AG08396 (cell line): Measurements from ENCODE around the gene SMIM36.
"Not testable (repeated sequence)": the region's sequence is repeated elsewhere in the genome, so short reads cannot be mapped to it uniquely, and the experiment has no call there.

ENCODE experiments used
- DNase-seq: peaks from one replicate; pipeline ENCODE4 v3.0.0; 2012; ENCODE audit warnings: low spot score, mixed read lengths

SMIM36 gene

DNA sequence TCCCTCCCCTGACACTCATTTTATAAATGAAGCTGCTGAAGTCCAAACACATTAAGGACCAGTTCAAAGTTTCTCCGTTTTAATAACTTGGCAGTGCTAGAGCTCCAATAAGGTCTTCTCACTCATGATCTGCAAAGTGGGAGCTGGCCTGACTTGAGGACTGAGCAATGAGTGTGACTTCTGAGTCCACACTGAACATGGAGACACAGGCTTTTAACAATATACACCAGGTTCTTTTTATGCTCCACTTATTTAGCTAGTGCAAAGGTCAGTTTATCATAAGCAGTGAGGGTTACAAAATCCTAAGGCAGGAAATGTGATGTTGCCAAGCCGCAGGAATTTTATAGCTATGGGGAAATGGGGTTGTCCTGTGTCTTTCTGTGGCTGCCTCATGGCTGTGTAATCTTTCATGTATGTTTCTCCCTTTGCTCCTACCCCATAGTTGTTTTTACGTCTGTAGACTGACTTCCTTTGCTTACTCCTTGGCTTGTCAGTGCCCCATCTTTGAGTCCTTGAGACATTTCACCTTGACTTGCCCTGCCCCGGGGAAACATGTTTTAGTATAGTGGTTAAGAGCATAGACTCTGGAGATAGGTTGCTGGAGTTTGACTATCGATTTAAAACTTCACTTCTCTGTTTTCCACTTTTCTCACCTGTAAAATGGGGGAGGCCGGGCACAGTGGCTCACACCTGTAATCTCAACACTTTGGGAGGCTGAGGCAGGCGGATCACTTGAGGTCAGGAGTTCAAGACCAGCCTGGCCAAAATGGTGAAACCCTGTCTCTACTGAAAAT, 77.4 kb downstream of the SMIM36 start:
- DNase-seq: peak; percentile 78

DNA sequence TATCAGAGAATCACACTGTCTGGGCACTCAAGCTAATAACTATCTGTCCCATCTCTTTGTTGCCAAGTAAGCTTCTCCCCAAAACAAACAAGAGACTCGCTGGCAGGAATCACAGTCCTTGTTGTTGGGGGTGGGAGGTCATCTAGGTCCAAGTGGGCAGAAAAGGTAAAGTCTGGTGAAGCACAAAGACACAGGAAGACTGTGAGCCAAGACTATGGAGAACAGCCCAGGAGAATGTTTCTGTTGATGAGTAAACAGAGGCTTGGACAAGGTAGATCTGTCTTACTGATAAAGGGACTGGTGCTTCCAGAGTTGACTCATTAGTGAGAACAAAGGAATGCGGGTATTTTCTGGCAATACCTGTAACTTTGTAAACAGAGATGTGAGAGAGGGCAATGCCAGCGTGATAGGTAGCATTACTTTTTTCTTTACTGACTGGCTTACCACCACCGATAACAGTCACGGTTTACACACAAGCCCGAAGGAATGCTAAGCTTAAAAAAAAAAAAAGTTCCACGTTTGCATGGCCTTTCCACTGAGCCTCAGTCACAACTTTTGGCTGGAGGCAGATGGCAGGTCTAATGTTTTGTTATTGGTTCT, 78.1 kb downstream of the SMIM36 start:
- DNase-seq: peak; percentile 58

DNA sequence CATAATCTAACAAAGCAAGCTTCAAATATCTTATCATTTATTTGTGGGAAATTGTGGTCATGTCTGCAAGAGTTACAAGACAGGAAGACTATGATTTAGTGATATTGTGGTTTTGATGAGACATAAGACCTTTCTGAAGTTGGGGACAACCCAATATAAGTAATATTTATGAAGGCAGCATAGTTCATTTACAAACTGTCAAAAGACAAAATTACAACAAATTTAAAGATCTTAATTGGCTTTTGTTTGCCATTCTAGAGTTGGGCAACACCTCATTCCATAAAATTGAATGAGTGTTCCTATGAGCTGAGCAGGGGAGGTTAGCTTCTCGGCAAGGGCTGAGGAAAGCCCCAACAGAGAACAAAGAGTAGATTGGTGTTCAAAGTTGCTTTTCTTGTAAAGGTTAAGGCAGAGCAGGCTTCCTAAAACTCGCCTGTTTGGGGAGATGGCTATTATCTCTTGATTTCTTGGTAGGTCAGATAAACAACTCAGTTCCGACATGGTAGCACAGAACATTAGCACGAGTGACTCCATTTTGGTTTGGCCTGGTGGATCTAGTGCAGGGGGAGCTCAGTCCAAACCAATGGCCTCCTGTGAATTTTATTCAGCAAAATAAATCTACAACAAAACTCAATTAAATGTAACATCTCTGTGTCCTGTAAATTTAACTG, 78.8 kb downstream of the SMIM36 start:
- no peak for DNase-seq

DNA sequence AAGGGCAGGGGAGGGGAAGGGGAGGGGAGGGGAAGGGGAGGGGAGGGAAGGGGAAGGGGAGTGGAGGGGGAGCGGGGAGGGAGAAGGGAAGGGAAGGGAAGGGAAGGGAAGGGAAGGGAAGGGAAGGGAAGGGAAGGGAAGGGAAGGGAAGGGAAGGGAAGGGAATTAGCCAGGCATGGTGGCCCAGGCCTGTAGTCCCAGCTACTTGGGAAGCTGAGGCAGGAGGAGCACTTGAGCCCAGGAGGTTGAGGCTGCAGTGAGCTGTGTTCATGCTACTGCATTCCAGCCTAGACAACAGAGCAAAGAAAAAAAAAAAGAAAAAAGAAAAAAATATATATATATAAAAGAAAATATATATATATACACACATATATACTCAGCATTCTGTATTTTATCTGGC, 79.3 kb downstream of the SMIM36 start:
- DNase-seq: not testable (repeated sequence)

DNA sequence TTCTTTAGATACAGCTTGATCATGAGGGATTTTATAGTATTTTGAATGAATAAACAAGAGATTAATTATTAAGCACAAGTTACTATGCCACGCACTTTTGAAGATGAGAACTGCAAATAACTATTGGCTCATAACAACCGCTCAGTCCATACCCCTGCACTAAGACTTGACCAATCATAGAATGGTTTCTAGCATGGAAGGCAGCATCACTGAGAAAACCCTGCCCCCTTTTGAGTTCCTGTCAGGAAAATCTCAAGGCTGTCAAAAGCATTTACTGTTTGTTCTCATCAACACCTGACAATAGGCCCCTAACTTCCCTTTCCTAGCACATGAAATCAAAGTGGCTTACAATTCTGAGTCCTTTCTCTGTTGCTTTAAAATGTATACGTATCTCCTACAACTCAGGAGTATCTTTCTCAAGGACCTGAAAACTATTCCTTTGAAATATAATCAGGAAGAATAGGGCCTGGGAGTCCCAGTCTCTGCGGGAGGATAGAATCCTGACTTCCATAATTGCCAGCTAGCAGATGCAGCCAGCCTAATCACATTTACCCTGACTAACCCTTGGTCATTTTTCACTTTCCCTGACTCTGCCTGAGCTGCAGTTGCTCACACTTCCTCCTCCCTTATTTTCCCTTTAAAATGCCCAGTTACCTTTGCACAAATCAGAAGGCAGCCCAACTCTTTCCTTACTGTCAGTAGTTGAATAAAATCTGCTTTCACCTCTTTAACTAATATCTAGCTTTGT, 80.5 kb downstream of the SMIM36 start:
- DNase-seq: no peak

DNA sequence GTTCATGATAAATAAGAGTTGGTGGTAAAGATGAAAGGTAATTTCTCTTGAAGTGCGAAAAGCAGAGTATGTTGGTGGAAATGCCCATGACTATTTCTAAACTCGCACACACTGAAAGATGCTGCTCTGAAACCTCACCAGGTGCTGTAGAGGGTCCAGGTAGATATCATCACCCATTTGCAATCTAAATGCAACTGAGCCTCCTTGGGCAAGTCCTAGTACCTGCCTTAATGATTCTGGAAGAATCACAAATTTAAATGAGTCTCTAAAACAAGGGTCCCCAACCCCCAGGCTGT, 83.7 kb downstream of the SMIM36 start:
- DNase-seq: no peak

DNA sequence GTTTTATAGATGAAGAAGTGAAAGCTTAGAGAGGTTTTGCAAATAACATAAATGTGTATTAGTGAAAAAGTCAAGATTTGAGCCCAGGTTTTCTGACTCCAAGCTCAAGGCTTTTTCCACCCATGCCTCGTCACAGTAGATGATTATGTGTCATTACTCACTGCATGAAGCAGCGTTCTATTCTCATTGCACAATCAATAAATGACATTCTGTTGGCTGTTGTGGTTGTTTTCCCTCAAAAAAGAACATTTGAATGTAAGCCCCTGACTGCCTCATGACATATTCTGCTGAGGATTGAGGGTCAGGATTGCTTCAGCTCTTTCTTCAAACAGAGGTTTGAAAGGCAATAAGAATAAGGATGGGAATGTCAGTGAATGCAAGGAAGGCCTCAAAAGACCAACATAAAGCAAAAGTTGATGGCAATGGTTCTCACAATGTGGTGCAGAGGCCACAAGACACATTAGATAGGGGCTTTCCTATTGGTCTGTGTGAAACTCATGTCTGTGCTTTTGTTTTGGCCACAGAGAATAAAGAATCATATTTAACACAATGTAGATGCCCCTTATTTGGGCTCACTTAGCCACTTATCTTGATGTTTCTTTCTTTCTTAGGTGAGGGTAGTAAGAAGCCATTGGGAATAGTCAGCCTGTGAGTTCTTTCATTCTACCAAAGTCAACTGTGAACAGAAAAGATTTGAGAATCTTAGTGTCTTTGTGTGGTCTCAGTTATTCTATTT, 84.2 kb downstream of the SMIM36 start:
- peak; percentile 57 for DNase-seq

DNA sequence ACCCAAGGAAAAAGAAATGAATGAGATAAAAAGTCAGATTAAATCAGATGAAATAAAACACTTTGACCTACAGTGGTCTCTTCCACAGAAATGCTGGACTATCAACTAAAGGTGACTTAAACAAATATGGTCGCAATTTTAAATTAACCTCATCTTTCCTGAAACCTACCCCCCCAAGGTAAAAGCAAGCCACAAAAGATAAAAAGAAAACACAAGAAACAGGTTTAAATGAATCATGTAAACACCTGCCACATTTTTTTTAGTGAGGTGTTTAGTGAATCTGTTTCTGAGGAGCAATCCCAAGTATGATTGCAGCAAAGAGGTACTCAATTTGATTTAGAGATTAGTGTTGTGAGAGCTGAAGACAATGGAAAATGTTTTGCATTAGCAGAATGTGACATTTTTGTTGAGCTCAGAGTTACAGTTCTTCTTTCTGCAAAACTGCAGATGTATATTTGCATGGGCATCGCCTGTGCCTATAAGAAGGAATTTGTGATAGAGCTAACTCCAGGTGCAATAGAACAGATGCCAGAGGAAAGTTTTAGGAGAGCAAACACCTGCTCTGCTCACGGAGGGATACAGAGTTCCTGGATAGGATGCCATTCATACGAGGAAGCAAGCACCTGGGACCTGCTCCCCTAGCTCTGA, 86.2 kb downstream of the SMIM36 start:
- DNase-seq: no peak

DNA sequence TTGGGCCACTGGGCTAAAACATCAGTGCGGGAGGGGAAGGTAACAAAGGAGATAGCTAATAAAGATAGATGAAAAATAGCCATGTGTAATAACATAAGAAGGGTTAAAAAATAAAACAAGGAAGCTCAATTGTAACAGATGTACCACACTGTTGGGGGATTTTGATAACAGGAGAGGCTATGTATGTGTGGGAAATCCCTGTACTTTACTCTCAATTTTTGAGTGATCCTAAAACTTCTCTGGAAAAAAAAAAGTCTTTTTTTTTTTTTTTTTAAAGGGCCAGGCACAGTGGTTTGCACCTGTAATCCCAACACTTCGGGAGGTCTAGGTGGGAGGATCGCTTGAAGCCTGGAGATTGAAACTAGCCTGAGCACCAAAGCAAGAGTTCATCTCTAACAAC, 87.7 kb downstream of the SMIM36 start:
- DNase-seq: no peak

DNA sequence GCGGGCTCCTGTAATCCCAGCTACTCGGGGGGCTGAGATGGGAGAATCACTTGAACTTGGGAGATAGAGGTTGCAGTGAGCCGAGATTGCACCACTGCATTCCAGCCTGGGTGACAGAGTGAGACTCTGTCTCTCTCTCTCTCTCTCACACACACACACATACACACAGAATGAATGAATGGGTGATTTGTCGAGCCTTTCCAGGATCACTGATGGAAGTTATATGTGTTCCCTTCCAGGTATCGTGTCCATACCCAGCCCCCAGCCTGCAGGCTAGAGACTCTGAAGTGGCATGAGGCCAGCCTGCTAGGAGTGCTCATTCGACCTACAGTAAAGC, 88.5 kb downstream of the SMIM36 start:
- not testable (repeated sequence) for DNase-seq

DNA sequence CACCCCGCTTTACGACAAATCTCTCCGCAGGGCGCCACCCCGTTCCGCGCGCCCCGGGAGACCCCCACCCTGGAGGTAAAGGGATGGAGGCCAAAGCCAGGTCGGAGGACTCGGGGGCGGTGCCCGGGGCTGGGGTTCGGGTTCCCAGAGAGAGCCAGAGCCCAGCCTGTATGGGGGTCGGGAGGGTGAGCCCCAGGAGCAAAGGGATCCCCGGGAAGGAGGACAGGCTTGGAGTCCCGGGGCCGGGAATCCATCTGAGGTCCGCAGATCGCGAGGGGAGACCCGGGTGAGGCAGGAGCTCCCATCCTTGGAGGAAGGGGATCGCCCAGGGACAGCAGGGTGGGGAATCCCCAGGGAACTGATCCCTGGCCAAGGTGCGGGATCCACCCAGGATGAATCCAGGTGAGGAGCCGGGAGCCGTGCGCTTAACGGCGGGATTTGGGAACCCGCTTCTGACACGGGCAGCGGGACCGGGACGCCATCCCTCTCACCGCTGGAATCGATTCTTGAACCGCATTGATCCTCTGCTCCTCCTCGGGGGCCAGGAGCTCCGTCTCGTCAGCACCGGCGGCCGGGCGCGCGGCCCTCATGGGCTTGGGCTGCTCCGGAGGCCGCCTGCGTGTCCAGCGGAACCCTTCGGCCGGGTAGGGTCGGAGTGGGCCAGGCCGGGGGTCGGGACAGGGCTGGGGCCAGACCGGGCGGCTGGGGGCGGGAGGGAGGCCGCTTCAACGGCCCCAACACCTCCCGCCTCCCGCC, 89.9 kb downstream of the SMIM36 start, which contains the start of gene MMD:
Gene MMD (minus strand): TSS at position 657 of the 756 bp plus-strand sequence. CDS start 140 bp downstream, at position 517.
- DNase-seq: peak; percentile 33

DNA sequence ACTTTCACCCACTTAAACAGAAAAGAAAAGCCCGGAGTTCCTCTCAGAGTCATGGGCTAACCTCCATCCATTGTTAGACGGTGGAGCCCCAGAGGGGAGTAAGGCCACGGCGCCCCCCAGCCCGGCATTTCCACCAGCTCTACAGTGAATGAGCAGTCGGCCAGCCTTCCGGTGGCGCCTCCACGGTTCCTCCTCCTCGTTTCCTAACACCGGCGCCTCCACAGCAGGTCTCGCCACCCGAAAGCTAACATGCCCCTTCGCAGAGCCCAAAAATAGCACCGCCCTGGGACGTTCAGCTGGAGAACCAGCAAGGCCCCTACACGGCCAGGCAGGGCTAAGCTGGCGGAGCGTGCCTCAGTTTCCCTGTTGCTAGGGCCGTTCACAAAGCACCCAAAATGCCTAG, 90.5 kb downstream of the SMIM36 start:
- DNase-seq: peak; percentile 52

DNA sequence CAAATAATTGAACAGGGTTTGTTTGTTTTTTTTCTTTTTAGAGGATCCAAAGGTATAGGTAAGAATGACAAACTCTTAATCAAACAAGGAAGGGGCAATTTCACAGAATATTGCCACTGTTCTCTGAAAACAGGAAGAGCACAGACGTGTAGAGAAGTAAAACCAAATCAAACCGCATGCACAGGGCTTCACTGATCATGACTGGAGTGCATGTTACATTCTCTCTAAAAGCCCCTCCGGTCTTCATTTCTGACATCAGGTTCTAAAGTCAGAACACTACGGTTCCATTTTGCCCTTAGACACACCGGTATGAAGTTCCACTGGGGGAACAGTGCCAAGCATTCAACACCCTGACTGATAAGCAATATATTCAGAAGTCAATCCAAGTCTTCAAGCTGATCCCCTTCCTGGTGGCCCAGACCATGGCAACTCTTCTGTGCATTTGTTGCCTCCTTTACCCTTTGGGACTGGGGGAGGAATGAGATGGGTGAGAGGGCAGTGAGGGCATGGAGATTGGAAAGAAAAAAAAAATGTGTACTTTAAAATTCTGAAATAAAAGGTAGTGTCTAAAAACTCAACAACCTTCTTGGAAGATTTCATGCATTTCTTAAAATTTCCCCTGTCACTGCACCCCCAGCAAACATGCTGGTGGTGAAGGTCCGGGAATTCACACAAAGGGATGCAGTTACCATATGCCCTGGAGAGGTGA, 91.0 kb downstream of the SMIM36 start:
- DNase-seq: no peak

DNA sequence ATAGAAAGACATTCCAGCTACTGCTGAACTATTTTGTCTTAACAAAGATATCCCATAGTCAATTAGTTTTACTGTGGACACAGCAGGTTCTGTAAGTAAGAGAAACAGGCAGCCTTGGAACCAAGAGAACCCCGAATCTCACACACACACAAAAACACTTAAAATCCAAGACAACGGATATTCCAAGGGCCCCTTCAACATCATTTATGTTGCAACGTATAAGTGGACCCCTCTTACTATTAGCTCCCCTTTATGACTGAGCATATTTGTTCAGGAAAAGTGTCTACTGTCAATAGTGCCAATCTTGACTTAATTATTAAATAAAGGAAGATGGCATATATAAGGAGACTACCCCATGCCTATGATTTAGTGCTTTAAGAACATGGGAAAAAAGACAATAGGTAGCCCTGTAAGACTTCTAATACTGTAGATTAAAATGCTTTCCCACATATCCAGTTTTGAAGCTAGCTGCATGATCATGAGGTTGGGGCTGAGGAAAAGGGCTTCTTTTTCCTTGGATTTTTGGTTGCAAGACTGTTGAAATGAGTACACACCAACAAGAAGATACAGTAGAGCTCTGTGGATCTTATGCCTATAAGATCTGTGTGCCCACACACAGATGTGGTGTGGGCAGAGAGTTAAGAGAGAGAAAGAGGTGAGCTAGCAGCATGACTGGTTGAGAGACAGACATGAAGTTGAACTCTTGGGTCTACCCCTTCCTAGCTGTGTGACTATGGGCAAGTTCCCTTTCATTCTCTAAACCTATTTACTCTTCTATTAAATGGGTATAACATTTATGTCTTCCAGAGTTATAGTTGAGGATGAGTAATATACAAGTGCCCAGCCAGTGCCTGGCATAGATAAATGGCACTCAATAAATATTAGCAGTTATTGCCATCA, 92.6 kb downstream of the SMIM36 start:
- no peak for DNase-seq

DNA sequence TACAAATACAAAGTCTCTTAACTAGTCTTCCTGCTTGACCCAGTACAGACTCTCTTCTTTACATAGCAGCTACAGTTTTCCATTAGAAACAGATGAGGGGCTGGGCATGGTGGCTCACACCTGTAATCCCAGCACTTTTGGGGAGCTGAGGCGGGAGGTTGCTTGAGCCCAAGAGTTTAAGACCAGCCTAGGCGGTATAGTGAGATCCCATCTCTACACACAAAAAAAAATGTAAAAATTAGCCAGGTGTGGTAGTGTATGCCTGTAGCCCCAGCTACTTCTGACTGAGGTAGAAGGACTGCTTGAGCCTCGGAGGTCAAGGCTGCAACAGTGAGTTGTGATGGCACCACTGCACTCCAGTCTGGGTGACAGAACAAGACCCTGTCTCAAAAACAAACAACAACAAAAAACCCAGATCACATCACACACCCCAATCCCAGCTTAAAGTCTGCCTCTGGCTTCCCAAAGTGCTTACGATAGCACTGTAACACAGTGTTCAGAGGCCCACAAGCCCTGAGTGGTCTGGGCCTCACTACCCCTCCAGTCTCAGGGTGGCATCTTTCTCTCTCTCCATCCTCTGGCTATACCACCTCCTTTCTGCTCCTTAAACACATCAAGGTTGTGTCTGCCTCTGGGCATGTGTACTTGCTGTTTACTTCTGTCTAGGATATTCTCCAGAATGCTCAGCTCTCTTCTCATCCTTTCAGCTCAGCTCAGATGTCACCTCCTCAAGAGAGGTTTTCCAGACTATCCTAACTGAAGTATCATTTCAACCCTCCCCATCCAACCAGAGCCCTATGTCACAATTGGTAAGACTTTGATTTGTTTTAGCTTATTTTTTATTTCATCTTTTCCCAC, 93.6 kb downstream of the SMIM36 start:
- DNase-seq: no peak

DNA sequence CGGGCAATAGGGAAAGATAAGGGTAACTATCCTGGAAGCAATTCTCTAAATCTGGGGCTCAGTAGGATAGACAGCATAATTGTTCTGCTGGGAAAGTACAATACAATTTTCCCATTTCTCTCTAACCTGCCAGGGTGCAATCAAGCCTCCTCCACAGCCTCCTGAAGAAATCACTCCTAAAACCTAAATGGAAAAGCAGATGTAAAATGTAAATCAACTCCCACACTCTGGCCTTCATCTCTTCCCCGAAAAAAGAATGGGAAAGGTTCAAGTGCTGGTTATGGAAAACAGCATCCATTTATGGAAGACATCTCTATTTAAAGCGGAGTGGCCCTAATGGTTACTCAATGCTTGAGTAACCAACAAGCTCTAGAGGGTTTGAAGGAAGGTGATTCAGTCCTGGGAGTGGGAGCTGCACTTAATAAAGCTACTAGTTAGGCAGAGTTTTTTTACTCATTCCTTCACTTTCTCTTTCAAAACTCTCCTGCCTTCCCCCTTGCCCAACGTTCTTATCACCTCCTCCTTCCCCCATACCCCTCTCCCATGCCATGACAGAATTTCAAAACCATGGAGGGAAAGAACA, 94.7 kb downstream of the SMIM36 start:
- no peak for DNase-seq

DNA sequence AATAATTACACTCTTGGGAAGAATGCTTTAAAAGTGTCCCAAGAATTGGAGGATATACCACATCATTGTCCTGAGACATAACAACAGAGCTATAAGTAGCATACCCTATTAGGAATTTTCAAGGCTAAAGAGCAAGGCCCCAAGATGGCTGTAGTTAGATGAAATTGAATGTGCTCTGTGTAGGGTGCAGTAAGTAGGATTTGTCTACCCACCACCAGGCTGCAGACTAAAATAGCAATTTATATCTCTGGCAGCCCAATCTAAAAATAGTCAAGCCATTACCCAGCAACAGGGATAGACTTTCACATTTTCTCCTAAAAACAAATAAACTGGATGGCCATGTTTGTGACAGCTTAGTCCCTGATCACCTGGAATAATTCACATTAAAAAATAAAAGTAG, 95.3 kb downstream of the SMIM36 start:
- no peak for DNase-seq

DNA sequence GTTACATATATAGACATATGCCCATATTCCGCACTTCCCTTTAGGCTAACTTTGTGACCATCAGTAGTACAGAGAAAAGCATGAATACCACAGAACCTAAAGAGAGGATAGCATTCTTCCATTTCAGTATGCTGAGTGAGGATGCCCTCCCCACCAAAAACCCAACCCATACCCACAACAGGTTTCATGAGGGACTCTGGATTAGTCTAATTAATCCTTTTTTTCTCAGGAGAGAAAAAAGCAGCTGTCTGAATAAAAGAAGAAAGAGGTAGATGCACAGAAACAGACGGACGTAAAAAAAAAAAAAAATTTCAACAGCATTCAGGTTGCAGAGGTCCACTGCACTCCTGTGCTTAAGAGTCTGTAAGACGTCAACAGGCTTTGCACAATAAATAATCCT, 96.3 kb downstream of the SMIM36 start:
- no peak for DNase-seq
